Heart right ventricle (tissue), 16 donors: ENCODE results near the gene KIR2DL3. TPM values are rescaled to one million over a fixed set of nuclear protein-coding genes. Genes with fewer than 3 reads are reported as not detected.
"Not testable (repeated sequence)": the region's sequence is repeated elsewhere in the genome, so short reads cannot be mapped to it uniquely, and the experiment has no call there.

Source experiments
- ATAC-seq, 8 donors: fragments of 200-7000 bp; cut with Tn5 transposase; one replicate each; pipeline ENCODE4 v1.9.1; 2020; ENCODE audit warnings: mild to moderate bottlenecking in 8 of 8, moderate library complexity in 8 of 8, moderate number of reproducible peaks in 1 of 8
- DNase-seq, 2 donors: peaks; one replicate each; pipeline ENCODE4 v3.0.0-alpha.2; 2020
- H3K27ac ChIP-seq, 10 donors: fragments of 200-600 bp; sonication (generic) in 2 of 10; one replicate each; pipeline versions ENCODE4 v1.5.0 to v1.8.0; 2020 to 2022; ENCODE audit warnings: mild to moderate bottlenecking in 3 of 10
- H3K27me3 ChIP-seq, 7 donors: fragments of 200-600 bp; one replicate each; pipeline ENCODE4 v1.8.0; 2021 to 2022; ENCODE audit warnings: mild to moderate bottlenecking in 2 of 7
- H3K36me3 ChIP-seq, 9 donors: fragments of 200-600 bp; sonication (generic) in 1 of 9; one replicate each; pipeline versions ENCODE4 v1.5.0 to v1.8.0; 2020 to 2022; ENCODE audit warnings: mild to moderate bottlenecking in 2 of 9
- H3K4me1 ChIP-seq, 9 donors: fragments of 200-600 bp; sonication (generic) in 1 of 9; one replicate each; pipeline versions ENCODE4 v1.5.0 to v1.8.0; 2020 to 2022; ENCODE audit warnings: mild to moderate bottlenecking in 4 of 9
- H3K4me3 ChIP-seq, 10 donors: fragments of 200-600 bp; sonication (generic) in 2 of 10; one replicate each; pipeline versions ENCODE4 v1.5.0 to v1.8.0; 2020 to 2022; ENCODE audit warnings: mild to moderate bottlenecking in 7 of 10, moderate library complexity in 2 of 10
- H3K9me3 ChIP-seq, 11 donors: fragments of 200-600 bp in 10 of 11; sonication (generic) in 2 of 11; one replicate each; pipeline versions ENCODE4 v1.5.0 to v1.8.0; 2013 to 2022; ENCODE audit warnings: mild to moderate bottlenecking in 2 of 11, control low read depth in 1 of 11, moderate library complexity in 1 of 11
- CTCF ChIP-seq, 9 donors: fragments of 200-600 bp; sonication (generic) in 2 of 9; IDR thresholded peaks; one replicate each; pipeline versions ENCODE4 v1.5.0 to v1.8.0; 2021 to 2022; ENCODE audit warnings: antibody characterized with exemption in 9 of 9, mild to moderate bottlenecking in 5 of 9, moderate library complexity in 1 of 9
- WGBS, 2 donors: extraction: QIAGEN DNeasy Blood & Tissue Kit; methylation state at CpG; one replicate each; pipeline ENCODE4 v1.1.7; 2013; ENCODE audit warnings: inconsistent platforms in 1 of 2; 5-methylcytosine and 5-hydroxymethylcytosine counted together
- intact Hi-C, 10 donors: fragments of 100-400 bp; cut with DNase I; formaldehyde crosslinking; loops; one replicate each; pipeline versions ENCODE4 v1.11.1 to v1.14.2; 2022
- polyA plus RNA-seq, 2 donors: library from polyadenylated mRNA; stranded (reverse); fragments of 200-250 nt; gene quantifications; one replicate each; pipeline ENCODE4 v1.2.3, GENCODE V29; 2013
- total RNA-seq, 10 donors: library from RNA; stranded (reverse); fragmentation: NEBNext Ultra II Directional in 3 of 10; extraction: Animal tissue kit (Norgen Biotek cat#: 25700) in 3 of 10; gene quantifications; one replicate each; pipeline versions ENCODE4 v1.2.1 to v1.2.4, GENCODE V29; 2021 to 2023
- donor health status: Arrhythmogenic right ventricular cardiomyopathy.
- donor health status: ischemic (EF 13 %, LVEDD 7.1; RV severe dilation, severe dysfunction).
- donor health status: healthy with polysubstance abuse.
- donor health status: DM: no; HTN: yes; CAD: no.
- donor health status: DM: no; HTN: no; CAD: no.
- donor health status: ischemic (EF 25% LVEDD 6.9; RV normal size, moderate dysfunction).
- donor health status: ischemic (EF 25% LVEDD 5.7; RV mildly dilated, moderate dysfunction).
- donor health status: healthy.
- donor health status: DM: yes; HTN: yes; CAD: no.
- donor health status: Ischemic cardiomyopathy.
- donor health status: ischemic (EF 35%, LVEDD 5.7; RV mildly dilated, moderate dysfunction).
- donor health status: nonischemic (EF 11% LVEDD 7.7; RV severe dilation, severe dysfunction).
- donor health status: DM: yes; HTN: yes; CAD: no.
- donor health status: PGD.
- donor health status: ischemic (EF 29% LVEDD 5.4; RV normal size, mild dysfunction).
- donor health status: nonischemic (EF 23%, LVEDD 6.1; RV moderate dilation, normal function).

KIR2DL3 gene
- total and polyA plus RNA-seq, 12 donors, result 0.03 to 0.42 TPM; not detected in 10

DNA sequence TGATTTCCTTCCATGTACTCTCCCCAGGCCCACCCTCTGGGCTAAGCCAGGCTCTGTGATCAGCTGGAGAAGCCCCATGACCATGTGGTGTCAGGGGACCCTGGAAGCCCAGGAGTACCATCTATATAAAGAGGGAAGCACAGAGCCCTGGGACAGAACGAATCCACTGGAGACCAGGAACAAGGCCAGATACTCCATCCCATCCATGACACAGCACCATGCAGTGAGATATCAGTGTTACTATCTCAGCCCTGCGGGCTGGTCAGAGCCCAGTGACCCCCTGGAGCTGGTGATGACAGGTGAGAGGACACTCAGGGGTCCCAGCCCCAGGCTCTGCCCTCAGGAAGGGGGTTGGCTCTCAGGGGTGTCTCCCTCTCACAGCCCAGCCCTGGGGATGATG is 41.5 kb upstream of the KIR2DL3 start:
- ATAC-seq (no peak), DNase-seq (no peak)
- peaks cover 0 to 9% (median 0%) of the 10 kb centered on the region in 11 donors for H3K9me3 ChIP-seq
- no peak overlapping the region for H3K4me3 ChIP-seq
- intact Hi-C loops, result no loop called here
- TF ChIP-seq CTCF (IDR thresholded peaks at IDR 0.05), result no peak
- H3K27me3 ChIP-seq, result peaks cover 0 to 43% (median 7%) of the 10 kb centered on the region in 7 donors
- no peaks in the 10 kb centered on the region for H3K36me3 ChIP-seq
- 28 to 30% methylated on average over 2 of the region's 2 CpGs for WGBS, 2 donors
- no peaks in the 10 kb centered on the region for H3K4me1 ChIP-seq
- no peak overlapping the region for H3K27ac ChIP-seq

DNA sequence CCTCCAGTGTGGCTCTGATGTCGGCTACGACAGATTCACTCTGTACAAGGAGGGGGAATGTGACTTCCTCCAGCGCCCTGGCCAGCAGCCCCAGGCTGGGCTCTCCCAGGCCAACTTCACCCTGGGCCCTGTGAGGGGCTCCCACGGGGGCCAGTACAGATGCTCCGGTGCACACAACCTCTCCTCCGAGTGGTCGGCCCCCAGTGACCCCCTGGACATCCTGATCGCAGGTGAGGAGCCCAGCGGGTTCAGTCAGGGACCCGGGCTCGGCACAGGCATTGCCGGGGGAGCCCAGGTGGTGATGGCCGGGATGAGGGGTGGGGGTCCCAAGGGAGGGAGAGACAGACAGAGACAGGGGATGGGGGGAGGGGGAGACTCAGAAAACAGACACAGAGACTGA is 40.6 kb upstream of the KIR2DL3 start:
- H3K9me3 ChIP-seq, H3K4me3 ChIP-seq, H3K27ac ChIP-seq, H3K36me3 ChIP-seq, DNase-seq, intact Hi-C loops, ATAC-seq, H3K4me1 ChIP-seq: not testable (repeated sequence)
- H3K27me3 ChIP-seq, result peaks cover 0 to 43% (median 4%) of the 10 kb centered on the region in 7 donors
- 71 to 85% methylated on average over 11 to 13 of the region's 13 CpGs for WGBS, 2 donors

- intact Hi-C loops, result no loop called here
- DNase-seq (no peak), ATAC-seq (no peak)
- H3K27me3 ChIP-seq, result peaks cover 0 to 26% (median 8%) of the 10 kb centered on the region in 7 donors
- no peak overlapping the region for H3K27ac ChIP-seq
- no peaks in the 10 kb centered on the region for H3K36me3 ChIP-seq
- no peak overlapping the region for H3K4me3 ChIP-seq
- H3K4me1 ChIP-seq, result no peaks in the 10 kb centered on the region
- WGBS, 2 donors, result 71 to 81% methylated on average over 8 of the region's 8 CpGs
- H3K9me3 ChIP-seq, result peaks cover 0 to 7% (median 0%) of the 10 kb centered on the region in 11 donors
- no peak for TF ChIP-seq CTCF (IDR thresholded peaks at IDR 0.05)
These were observed 33.4 kb upstream of the KIR2DL3 start for GRCh38 chr19:54704928-54705327.

DNA sequence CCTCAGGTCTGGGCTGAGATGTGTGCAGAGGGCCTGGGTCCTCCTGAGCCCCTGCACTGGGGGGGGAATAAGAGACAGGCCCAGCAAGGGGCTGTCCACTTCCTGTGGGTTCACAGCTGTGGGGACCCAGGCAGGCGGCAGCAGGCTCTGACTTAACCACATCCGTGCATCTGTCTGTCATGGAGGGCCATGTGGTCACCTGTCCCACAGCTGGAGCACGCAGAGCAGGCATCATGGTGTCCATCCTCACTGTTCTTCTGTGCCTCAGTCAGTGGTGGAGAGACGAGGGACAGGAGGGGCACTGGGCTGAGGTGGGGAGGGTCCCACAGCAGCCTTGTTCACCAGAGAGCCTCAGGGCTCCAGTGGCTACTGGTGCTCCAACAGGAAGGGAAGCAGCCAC is 30.4 kb upstream of the KIR2DL3 start:
- no peak for TF ChIP-seq CTCF (IDR thresholded peaks at IDR 0.05)
- intact Hi-C loops, result no loop called here
- no peaks in the 10 kb centered on the region for H3K36me3 ChIP-seq
- H3K4me1 ChIP-seq, result no peaks in the 10 kb centered on the region
- no peak overlapping the region for H3K27ac ChIP-seq
- no peak for DNase-seq
- H3K9me3 ChIP-seq, result peaks cover 0 to 7% (median 0%) of the 10 kb centered on the region in 11 donors
- peaks cover 0 to 22% (median 8%) of the 10 kb centered on the region in 7 donors for H3K27me3 ChIP-seq
- no peak for ATAC-seq
- 56 to 65% methylated on average over 4 of the region's 4 CpGs for WGBS, 2 donors
- no peak overlapping the region for H3K4me3 ChIP-seq

GRCh38 chr19:54708781-54709180 is 29.5 kb upstream of the KIR2DL3 start:
- H3K27ac ChIP-seq, result no peak overlapping the region
- TF ChIP-seq CTCF (IDR thresholded peaks at IDR 0.05), result no peak
- peaks cover 0 to 7% (median 0%) of the 10 kb centered on the region in 11 donors for H3K9me3 ChIP-seq
- H3K36me3 ChIP-seq, result no peaks in the 10 kb centered on the region
- H3K4me3 ChIP-seq, result no peak overlapping the region
- no peaks in the 10 kb centered on the region for H3K4me1 ChIP-seq
- no peak for ATAC-seq
- intact Hi-C loops, result no loop called here
- no peak for DNase-seq
- WGBS, 2 donors, result 84 to 85% methylated on average over 7 of the region's 7 CpGs
- peaks cover 0 to 22% (median 8%) of the 10 kb centered on the region in 7 donors for H3K27me3 ChIP-seq
